ENCODE results near the gene RGS18. TPM values are rescaled to one million over a fixed set of nuclear protein-coding genes. Genes with fewer than 3 reads are reported as not detected.

RGS18 gene, protein sequence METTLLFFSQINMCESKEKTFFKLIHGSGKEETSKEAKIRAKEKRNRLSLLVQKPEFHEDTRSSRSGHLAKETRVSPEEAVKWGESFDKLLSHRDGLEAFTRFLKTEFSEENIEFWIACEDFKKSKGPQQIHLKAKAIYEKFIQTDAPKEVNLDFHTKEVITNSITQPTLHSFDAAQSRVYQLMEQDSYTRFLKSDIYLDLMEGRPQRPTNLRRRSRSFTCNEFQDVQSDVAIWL
- total RNA-seq, result under 1 TPM; 0.15 to 0.42 TPM
- 1.6 TPM for polyA plus RNA-seq

- Mint-ChIP-seq H3K9me3 (peaks cover 0 to 7% (median 2%) of the 10 kb centered on the region in 5 donors), H3K4me3 (peak within 1 kb of the TSS in 6 of 7 donors; percentile 3 to 78 (median 30)), H3K4me1 (no peaks in the 10 kb centered on the region), H3K27me3 (no peaks in the 10 kb centered on the region), H3K27ac (peak within 1 kb of the TSS in 1 of 8 donors; percentile 50), H3K36me3 (no peaks in the 10 kb centered on the region)
- POLR2A ChIA-PET, result no interaction called here
- Histone ChIP-seq H3K9me3 (ENCODE audit: low read length) (no peaks in the 10 kb centered on the region), H3K27ac (ENCODE audit: low read depth, low read length) (no peak within 1 kb of the TSS), H3K4me1 (ENCODE audit: insufficient read depth, low read length) (no peaks in the 10 kb centered on the region), H3K27me3 (ENCODE audit: insufficient read depth, low read length, poor library complexity, severe bottlenecking) (no peaks in the 10 kb centered on the region), H3K4me3 (ENCODE audit: low read length) (no peak within 1 kb of the TSS), H3K36me3 (ENCODE audit: insufficient read depth, low read length) (no peaks in the 10 kb centered on the region)
- CTCF ChIA-PET, result no interaction called here
- DNase-seq, result no peak
Measured at GRCh38 chr1:192158181-192158580, at the start of gene RGS18. RGS18 (plus strand) TSS chr1:192158462; CDS start chr1:192158638, 176 bp downstream.

DNA sequence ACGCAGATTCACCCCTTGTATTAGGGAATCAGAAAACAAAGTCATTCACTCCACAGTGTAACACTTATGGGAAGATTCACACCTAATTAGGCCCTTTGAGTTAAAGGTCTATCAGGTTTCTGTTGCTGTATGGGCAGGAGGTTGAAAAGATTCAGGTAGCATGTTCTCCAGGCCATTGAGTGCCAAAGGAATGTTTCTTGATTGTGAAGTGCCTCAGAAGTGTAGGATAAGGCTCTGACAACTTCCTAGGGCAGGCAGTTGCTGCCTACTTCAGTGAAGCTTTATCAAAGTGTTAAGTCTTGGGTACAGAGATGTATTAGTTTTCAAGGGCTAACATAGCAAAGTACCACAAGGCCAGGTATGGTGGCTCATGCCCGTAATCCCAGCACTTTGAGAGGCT lies 48.7 kb upstream of the RGS18 start:
- H3K27ac ChIP-seq (ENCODE audit: low read depth, low read length), result no peak overlapping the region
- H3K27me3 ChIP-seq (ENCODE audit: insufficient read depth, low read length, poor library complexity, severe bottlenecking), result no peaks in the 10 kb centered on the region
- ChIA-PET POLR2A (no interaction called here), CTCF (no interaction called here)
- DNase-seq, result no peak
- H3K4me1 ChIP-seq (ENCODE audit: insufficient read depth, low read length), result no peaks in the 10 kb centered on the region
- H3K4me3 Mint-ChIP-seq, result no peak overlapping the region
- no peak overlapping the region for H3K4me3 ChIP-seq (ENCODE audit: low read length)
- no peak overlapping the region for H3K27ac Mint-ChIP-seq
- H3K27me3 Mint-ChIP-seq, result no peaks in the 10 kb centered on the region
- H3K9me3 Mint-ChIP-seq, result peaks cover 3 to 16% (median 8%) of the 10 kb centered on the region in 5 donors
- H3K36me3 Mint-ChIP-seq, result no peaks in the 10 kb centered on the region
- H3K36me3 ChIP-seq (ENCODE audit: insufficient read depth, low read length), result no peaks in the 10 kb centered on the region
- no peaks in the 10 kb centered on the region for H3K9me3 ChIP-seq (ENCODE audit: low read length)
- H3K4me1 Mint-ChIP-seq, result no peaks in the 10 kb centered on the region

DNA sequence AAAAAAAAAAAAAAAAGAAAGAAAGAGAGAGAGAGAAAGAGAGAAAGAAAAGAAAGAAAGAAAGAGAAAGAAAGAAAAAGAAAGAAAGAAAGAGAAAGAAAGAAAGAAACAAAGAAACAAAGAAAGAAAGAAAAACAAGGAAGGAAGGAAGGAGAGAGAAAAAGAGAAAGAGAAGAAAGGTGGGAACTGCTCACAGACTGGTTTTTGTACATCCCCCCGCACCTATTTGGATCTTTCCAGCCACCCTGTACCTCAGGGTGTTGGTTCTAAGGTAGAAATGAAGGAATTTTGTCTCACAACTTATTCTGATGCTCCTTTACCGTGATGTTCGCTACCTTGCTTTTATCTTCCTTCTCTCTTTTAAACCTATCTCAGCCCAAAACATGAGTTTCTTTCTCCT lies 43.3 kb upstream of the RGS18 start:
- no peaks in the 10 kb centered on the region for H3K9me3 ChIP-seq (ENCODE audit: low read length)
- H3K36me3 ChIP-seq (ENCODE audit: insufficient read depth, low read length), result no peaks in the 10 kb centered on the region
- H3K36me3 Mint-ChIP-seq, result no peaks in the 10 kb centered on the region
- no peak overlapping the region for H3K4me3 ChIP-seq (ENCODE audit: low read length)
- H3K27me3 Mint-ChIP-seq, result no peaks in the 10 kb centered on the region
- no peaks in the 10 kb centered on the region for H3K4me1 ChIP-seq (ENCODE audit: insufficient read depth, low read length)
- H3K4me1 Mint-ChIP-seq, result no peaks in the 10 kb centered on the region
- no peak overlapping the region for H3K4me3 Mint-ChIP-seq
- no peak overlapping the region for H3K27ac ChIP-seq (ENCODE audit: low read depth, low read length)
- CTCF ChIA-PET, result no interaction called here
- no peak overlapping the region for H3K27ac Mint-ChIP-seq
- DNase-seq, result no peak
- no peaks in the 10 kb centered on the region for H3K27me3 ChIP-seq (ENCODE audit: insufficient read depth, low read length, poor library complexity, severe bottlenecking)
- H3K9me3 Mint-ChIP-seq, result peaks cover 1 to 26% (median 5%) of the 10 kb centered on the region in 5 donors
- POLR2A ChIA-PET, result no interaction called here

DNA sequence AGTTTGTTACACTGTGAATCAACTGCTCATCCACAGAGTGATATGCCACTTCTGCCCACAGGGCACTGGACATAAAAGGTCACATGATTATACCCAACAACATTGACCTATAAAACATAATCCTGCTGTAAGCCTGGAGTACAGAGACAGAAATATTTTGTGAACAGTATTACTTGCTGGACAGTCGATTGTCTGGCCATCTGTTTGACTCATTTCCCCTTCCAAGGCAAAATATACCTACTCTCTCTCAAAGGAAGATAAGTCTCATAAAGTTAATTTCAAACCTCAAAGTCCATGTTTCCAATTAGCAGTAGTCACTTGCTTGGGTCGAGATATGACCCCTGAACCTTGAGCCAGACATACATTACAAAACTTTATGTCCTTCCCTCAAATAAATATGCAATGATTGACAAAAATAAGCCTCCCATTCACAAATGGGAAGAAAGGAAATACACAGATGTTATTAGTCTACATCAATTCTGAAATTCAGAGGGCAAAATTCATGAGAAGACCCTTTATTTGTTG lies 39.3 kb upstream of the RGS18 start:
- H3K9me3 ChIP-seq (ENCODE audit: low read length), result no peaks in the 10 kb centered on the region
- no peaks in the 10 kb centered on the region for H3K36me3 ChIP-seq (ENCODE audit: insufficient read depth, low read length)
- CTCF ChIA-PET, result no interaction called here
- H3K4me3 ChIP-seq (ENCODE audit: low read length), result no peak overlapping the region
- no peak overlapping the region for H3K4me3 Mint-ChIP-seq
- POLR2A ChIA-PET, result no interaction called here
- no peaks in the 10 kb centered on the region for H3K27me3 Mint-ChIP-seq
- H3K4me1 ChIP-seq (ENCODE audit: insufficient read depth, low read length), result no peaks in the 10 kb centered on the region
- H3K27me3 ChIP-seq (ENCODE audit: insufficient read depth, low read length, poor library complexity, severe bottlenecking), result no peaks in the 10 kb centered on the region
- H3K9me3 Mint-ChIP-seq, result peaks cover 3 to 15% (median 6%) of the 10 kb centered on the region in 5 donors
- H3K27ac Mint-ChIP-seq, result no peak overlapping the region
- no peaks in the 10 kb centered on the region for H3K36me3 Mint-ChIP-seq
- no peak overlapping the region for H3K27ac ChIP-seq (ENCODE audit: low read depth, low read length)
- DNase-seq, result no peak
- H3K4me1 Mint-ChIP-seq, result no peaks in the 10 kb centered on the region

DNA sequence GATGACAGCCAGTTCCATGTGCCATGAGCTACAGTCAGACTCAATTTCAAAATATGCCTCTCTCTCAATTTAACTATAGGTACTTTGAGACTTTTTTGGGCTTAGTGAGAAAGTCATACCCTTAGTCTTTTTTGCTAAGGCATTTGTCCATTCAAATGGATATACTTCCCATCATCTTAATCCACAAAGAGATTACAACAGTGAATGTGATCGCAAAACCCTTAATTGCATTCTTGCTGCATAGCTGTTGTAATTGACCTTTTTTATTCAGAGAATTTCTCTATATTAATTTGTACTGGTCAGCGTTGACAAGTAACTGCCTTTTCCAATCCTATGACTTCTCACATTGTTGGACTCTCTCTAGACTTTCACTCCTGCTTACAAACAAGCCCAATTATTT lies 38.6 kb upstream of the RGS18 start:
- no peak for DNase-seq
- Histone ChIP-seq H3K4me1 (ENCODE audit: insufficient read depth, low read length) (no peaks in the 10 kb centered on the region), H3K27ac (ENCODE audit: low read depth, low read length) (no peak overlapping the region), H3K9me3 (ENCODE audit: low read length) (no peaks in the 10 kb centered on the region), H3K4me3 (ENCODE audit: low read length) (no peak overlapping the region), H3K36me3 (ENCODE audit: insufficient read depth, low read length) (no peaks in the 10 kb centered on the region), H3K27me3 (ENCODE audit: insufficient read depth, low read length, poor library complexity, severe bottlenecking) (no peaks in the 10 kb centered on the region)
- Mint-ChIP-seq H3K4me3 (no peak overlapping the region), H3K9me3 (peaks cover 3 to 13% (median 6%) of the 10 kb centered on the region in 5 donors), H3K36me3 (no peaks in the 10 kb centered on the region), H3K4me1 (no peaks in the 10 kb centered on the region), H3K27me3 (no peaks in the 10 kb centered on the region), H3K27ac (no peak overlapping the region)
- CTCF ChIA-PET, result no interaction called here
- POLR2A ChIA-PET, result no interaction called here

DNA sequence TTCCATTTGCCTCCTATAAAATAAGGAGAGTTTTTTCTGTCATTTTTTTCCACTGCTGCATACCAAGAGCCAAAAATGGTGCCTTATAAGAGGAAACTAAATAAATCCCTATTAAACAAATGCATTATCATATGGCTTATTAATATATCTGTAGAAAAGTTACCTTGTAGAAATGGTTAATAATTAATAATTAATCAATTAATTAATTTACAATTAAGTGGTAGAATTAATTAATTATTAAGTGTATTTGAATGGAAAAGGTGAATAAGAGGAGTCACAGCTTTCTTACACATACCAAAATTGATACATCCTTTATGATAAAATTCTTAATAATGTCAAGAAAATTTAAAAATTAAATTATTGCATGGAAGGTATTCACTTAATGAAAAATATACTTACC lies 35.6 kb upstream of the RGS18 start:
- no peaks in the 10 kb centered on the region for H3K9me3 ChIP-seq (ENCODE audit: low read length)
- Mint-ChIP-seq H3K27ac (no peak overlapping the region), H3K4me1 (no peaks in the 10 kb centered on the region), H3K36me3 (no peaks in the 10 kb centered on the region), H3K27me3 (no peaks in the 10 kb centered on the region), H3K9me3 (peaks cover 0 to 8% (median 4%) of the 10 kb centered on the region in 5 donors), H3K4me3 (no peak overlapping the region)
- H3K27ac ChIP-seq (ENCODE audit: low read depth, low read length), result no peak overlapping the region
- CTCF ChIA-PET, result no interaction called here
- no peaks in the 10 kb centered on the region for H3K27me3 ChIP-seq (ENCODE audit: insufficient read depth, low read length, poor library complexity, severe bottlenecking)
- DNase-seq, result no peak
- H3K4me3 ChIP-seq (ENCODE audit: low read length), result no peak overlapping the region
- POLR2A ChIA-PET, result no interaction called here
- H3K36me3 ChIP-seq (ENCODE audit: insufficient read depth, low read length), result no peaks in the 10 kb centered on the region
- H3K4me1 ChIP-seq (ENCODE audit: insufficient read depth, low read length), result no peaks in the 10 kb centered on the region

GRCh38 chr1:192123212-192123611 lies 35.0 kb upstream of the RGS18 start:
- no peaks in the 10 kb centered on the region for H3K4me1 Mint-ChIP-seq

GRCh38 chr1:192126030-192126619 lies 32.1 kb upstream of the RGS18 start:
- no peak for DNase-seq

More at GRCh38 chr1:192123212-192123611, 35.0 kb upstream of the RGS18 start:
- Histone ChIP-seq H3K36me3 (ENCODE audit: insufficient read depth, low read length) (no peaks in the 10 kb centered on the region), H3K9me3 (ENCODE audit: low read length) (no peaks in the 10 kb centered on the region), H3K4me1 (ENCODE audit: insufficient read depth, low read length) (no peaks in the 10 kb centered on the region), H3K27ac (ENCODE audit: low read depth, low read length) (peak overlapping the region; percentile 6), H3K4me3 (ENCODE audit: low read length) (no peak overlapping the region), H3K27me3 (ENCODE audit: insufficient read depth, low read length, poor library complexity, severe bottlenecking) (no peaks in the 10 kb centered on the region)
- ChIA-PET POLR2A (no interaction called here), CTCF (no interaction called here)
- no peak for DNase-seq
- no peak overlapping the region for H3K27ac Mint-ChIP-seq
- H3K9me3 Mint-ChIP-seq, result peaks cover 0 to 8% (median 4%) of the 10 kb centered on the region in 5 donors
- no peaks in the 10 kb centered on the region for H3K27me3 Mint-ChIP-seq
- H3K4me3 Mint-ChIP-seq, result no peak overlapping the region
- H3K36me3 Mint-ChIP-seq, result no peaks in the 10 kb centered on the region

More at GRCh38 chr1:192126030-192126619, 32.1 kb upstream of the RGS18 start:
- Histone ChIP-seq H3K27me3 (ENCODE audit: insufficient read depth, low read length, poor library complexity, severe bottlenecking) (no peaks in the 10 kb centered on the region), H3K9me3 (ENCODE audit: low read length) (no peaks in the 10 kb centered on the region), H3K4me1 (ENCODE audit: insufficient read depth, low read length) (no peaks in the 10 kb centered on the region), H3K4me3 (ENCODE audit: low read length) (no peak overlapping the region), H3K36me3 (ENCODE audit: insufficient read depth, low read length) (no peaks in the 10 kb centered on the region), H3K27ac (ENCODE audit: low read depth, low read length) (no peak overlapping the region)
- ChIA-PET POLR2A (no interaction called here), CTCF (no interaction called here)
- no peaks in the 10 kb centered on the region for H3K4me1 Mint-ChIP-seq
- no peaks in the 10 kb centered on the region for H3K36me3 Mint-ChIP-seq
- H3K4me3 Mint-ChIP-seq, result no peak overlapping the region
- peaks cover 0 to 5% (median 4%) of the 10 kb centered on the region in 5 donors for H3K9me3 Mint-ChIP-seq
- no peak overlapping the region for H3K27ac Mint-ChIP-seq
- no peaks in the 10 kb centered on the region for H3K27me3 Mint-ChIP-seq
